Adrenal gland (tissue), 12 donors: ENCODE data around the gene ANKRD66. TPM values are rescaled to one million over a fixed set of nuclear protein-coding genes. Genes with fewer than 3 reads are reported as not detected.
"Not testable (repeated sequence)": the region's sequence is repeated elsewhere in the genome, so short reads cannot be mapped to it uniquely, and the experiment has no call there.

Source experiments
- DNase-seq, 7 donors: peaks; one replicate each; pipeline ENCODE4 v3.0.0-alpha.2; 2019 to 2020
- H3K27ac ChIP-seq, 5 donors: fragments of 200-600 bp; sonication (generic) in 4 of 5; 1 replicate in 3 of 5; 2 replicates in 2 of 5; pipeline versions ENCODE4 v1.5.1 to v1.8.0; 2016 to 2020; ENCODE audit warnings: mild to moderate bottlenecking in 1 of 5
- H3K27me3 ChIP-seq: fragments of 200-600 bp; 2 replicates; pipeline ENCODE4 v1.8.0; 2021
- H3K36me3 ChIP-seq, 2 donors: fragments of 200-600 bp; replicated peaks in 1 of 2; 1 replicate in 1 of 2; 2 replicates in 1 of 2; pipeline versions ENCODE4 v1.5.1 to v1.8.0; 2018 to 2022
- H3K4me1 ChIP-seq, 2 donors: fragments of 200-600 bp; replicated peaks in 1 of 2; 1 replicate in 1 of 2; 2 replicates in 1 of 2; pipeline versions ENCODE4 v1.5.1 to v1.8.0; 2018 to 2021
- H3K4me3 ChIP-seq, 4 donors: fragments of 200-600 bp; sonication (generic) in 3 of 4; one replicate each; pipeline ENCODE4 v1.5.1; 2016 to 2018
- H3K9me3 ChIP-seq, 3 donors: fragments of 200-600 bp; sonication (generic) in 1 of 3; replicated peaks in 1 of 3; 1 replicate in 2 of 3; 2 replicates in 1 of 3; pipeline versions ENCODE4 v1.5.1 to v1.8.0; 2016 to 2021
- CTCF ChIP-seq, 6 experiments: fragments of 450-650 bp in 4 of 6; fragments of 200-600 bp in 2 of 6; sonication (generic) in 1 of 6; IDR thresholded peaks; 1 replicate in 5 of 6; 2 replicates in 1 of 6; pipeline versions ENCODE4 v1.5.1 to v1.8.0; 2016 to 2021; ENCODE audit warnings: antibody characterized with exemption in 6 of 6, mild to moderate bottlenecking in 2 of 6, moderate library complexity in 1 of 6
- POLR2A ChIP-seq, 2 donors: fragments of 450-650 bp; IDR thresholded peaks; one replicate each; pipeline ENCODE4 v1.6.1; 2017; ENCODE audit warnings: antibody characterized with exemption in 2 of 2, mild to moderate bottlenecking in 2 of 2, moderate library complexity in 1 of 2
- WGBS, 4 donors: extraction: QIAGEN DNeasy Blood & Tissue Kit in 2 of 4; methylation state at CpG; one replicate each; pipeline versions ENCODE4 v1.1.5 to v1.1.7; 2013 to 2017; 5-methylcytosine and 5-hydroxymethylcytosine counted together
- intact Hi-C, 2 donors: fragments of 100-400 bp; cut with DNase I; formaldehyde crosslinking; loops; one replicate each; pipeline versions ENCODE4 v1.14.1 to v1.15.0; 2022 to 2023
- polyA plus RNA-seq, 3 donors: library from polyadenylated mRNA; stranded (reverse); fragments of 200-250 nt in 2 of 3; fragments of 350-450 nt in 1 of 3; fragmentation: Illumina TruSeq in 1 of 3; extraction: RNeasy Lipid Tissue Mini Kit (QIAGEN cat#74804) in 1 of 3; gene quantifications; one replicate each; pipeline ENCODE4 v1.2.3, GENCODE V29; 2013 to 2014
- total RNA-seq, 9 donors: library from RNA; depleted of rRNA in 4 of 9; stranded (reverse); fragments of >200 nt in 4 of 9; fragments of 120-200 nt in 1 of 9; fragmentation: NEBNext Ultra II Directional in 1 of 9; extraction: Animal tissue kit (Norgen Biotek cat#: 25700) in 1 of 9; gene quantifications; one replicate each; pipeline versions ENCODE4 v1.1.0 to v1.2.4, GENCODE V29; 2013 to 2023
- donor health status: healthy with polysubstance abuse.
- donor health status: Bipolar disorder and iron deficiency.
- donor health status: DM: yes; HTN: yes; CAD: no.
- donor health status: DM: no; HTN: no; CAD: no.
- donor health status: DM: no; HTN: no; CAD: no.
- donor health status: DM: yes; HTN: yes; CAD: no.

The ANKRD66 gene
- total and polyA plus RNA-seq, 12 donors = not detected

DNA sequence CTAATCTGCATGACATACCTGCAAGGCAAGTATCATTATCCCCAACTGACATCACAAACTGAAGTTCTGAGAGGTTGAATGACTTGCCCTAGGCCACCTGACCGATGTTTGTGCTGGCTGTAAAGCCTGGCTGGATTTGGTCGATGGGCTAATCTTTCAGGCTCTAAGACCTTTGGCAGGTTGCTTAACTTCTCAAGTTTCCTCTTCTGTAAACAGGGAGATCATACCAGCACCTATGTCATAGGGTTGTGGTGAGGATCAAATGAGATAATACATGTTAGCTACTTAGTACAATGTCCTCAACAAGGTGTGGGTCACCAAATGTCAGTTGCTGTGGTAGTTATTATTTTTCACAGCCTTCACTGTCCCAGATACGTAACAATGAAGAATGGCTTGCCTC, 14.2 kb downstream of the ANKRD66 start:
- WGBS, 4 donors = 67 to 77% (median 71%) methylated on average over 3 of the region's 3 CpGs
- no peaks in the 10 kb centered on the region for H3K36me3 ChIP-seq

DNA sequence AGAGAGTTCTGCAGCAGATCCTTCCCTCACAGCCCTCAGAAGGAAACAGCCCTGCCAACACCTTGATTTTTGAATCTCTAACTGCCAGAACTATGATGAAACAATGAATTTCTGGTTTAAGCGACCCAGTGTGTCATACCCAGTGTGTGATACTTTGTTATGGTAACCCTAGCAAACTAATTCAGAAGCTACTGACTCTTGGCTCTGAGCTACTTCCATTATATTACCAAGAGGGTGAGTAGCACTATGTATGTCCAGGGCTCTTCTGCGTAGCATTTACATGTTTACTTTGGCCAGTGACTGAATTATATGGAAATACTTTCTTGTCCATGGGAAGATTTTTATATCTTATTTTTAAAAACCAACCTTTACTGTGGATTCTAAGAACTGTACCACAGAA, 16.7 kb downstream of the ANKRD66 start:
- 65 to 84% (median 75%) methylated on average over 2 of the region's 2 CpGs for WGBS, 4 donors
- TF ChIP-seq CTCF (IDR thresholded peaks at IDR 0.05) (no peak), POLR2A (IDR thresholded peaks at IDR 0.05) (no peak)
- Histone ChIP-seq H3K27ac (no peak overlapping the region), H3K4me3 (no peak overlapping the region), H3K4me1 (no peaks in the 10 kb centered on the region), H3K9me3 (peaks cover 0 to 7% (median 0%) of the 10 kb centered on the region in 3 donors), H3K36me3 (no peaks in the 10 kb centered on the region), H3K27me3 (no peaks in the 10 kb centered on the region)
- intact Hi-C loops = no loop called here
- DNase-seq = no peak

More for the DNA sequence above, 14.2 kb downstream of the ANKRD66 start:
- Histone ChIP-seq H3K4me1 (peaks cover 0 to 5% of the 10 kb centered on the region in 2 donors), H3K27me3 (no peaks in the 10 kb centered on the region), H3K4me3 (no peak overlapping the region), H3K9me3 (no peaks in the 10 kb centered on the region), H3K27ac (no peak overlapping the region)
- DNase-seq = no peak
- TF ChIP-seq CTCF (IDR thresholded peaks at IDR 0.05) (no peak), POLR2A (IDR thresholded peaks at IDR 0.05) (no peak)
- intact Hi-C loops = no loop called here

GRCh38 chr6:46764280-46764679, 17.5 kb downstream of the ANKRD66 start:
- DNase-seq, H3K4me1 ChIP-seq, H3K4me3 ChIP-seq, H3K27me3 ChIP-seq, H3K27ac ChIP-seq, intact Hi-C loops, H3K36me3 ChIP-seq, H3K9me3 ChIP-seq: not testable (repeated sequence)
- 74 to 92% (median 86%) methylated on average over 10 of the region's 10 CpGs for WGBS, 4 donors

GRCh38 chr6:46764961-46765360, 18.2 kb downstream of the ANKRD66 start:
- TF ChIP-seq POLR2A (IDR thresholded peaks at IDR 0.05) (no peak), CTCF (IDR thresholded peaks at IDR 0.05) (no peak)
- WGBS, 4 donors = 91 to 96% (median 94%) methylated on average over 5 of the region's 5 CpGs
- Histone ChIP-seq H3K4me1 (no peaks in the 10 kb centered on the region), H3K9me3 (peaks cover 0 to 7% (median 0%) of the 10 kb centered on the region in 3 donors), H3K27me3 (no peaks in the 10 kb centered on the region), H3K4me3 (no peak overlapping the region), H3K27ac (no peak overlapping the region), H3K36me3 (no peaks in the 10 kb centered on the region)
- DNase-seq = no peak
- intact Hi-C loops = no loop called here

DNA sequence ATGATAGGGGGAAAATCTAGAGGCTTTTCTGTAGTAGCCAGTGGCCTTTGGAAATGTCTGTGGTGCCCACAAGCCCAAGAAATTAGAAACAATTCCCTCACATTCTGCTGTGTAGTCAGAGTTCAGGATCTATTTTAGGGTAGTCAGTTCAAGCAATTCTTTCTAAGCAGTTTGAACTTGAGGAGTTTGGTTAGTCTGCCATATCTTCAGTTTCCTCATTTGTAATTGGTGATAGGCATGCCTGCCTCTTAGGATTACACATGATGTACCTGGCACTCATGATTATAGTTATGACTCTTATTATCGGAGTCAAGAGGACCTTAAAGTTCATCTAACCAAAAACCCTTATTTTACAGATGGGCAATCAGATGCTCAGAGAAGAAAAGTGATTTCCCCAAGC, 25.3 kb downstream of the ANKRD66 start:
- Histone ChIP-seq H3K36me3 (no peaks in the 10 kb centered on the region), H3K4me1 (no peaks in the 10 kb centered on the region), H3K4me3 (no peak overlapping the region), H3K9me3 (peaks cover 0 to 7% (median 0%) of the 10 kb centered on the region in 3 donors), H3K27ac (peak overlapping the region in 2 of 5 donors; percentile 74 to 75), H3K27me3 (no peaks in the 10 kb centered on the region)
- no peak for DNase-seq
- 83 to 93% (median 87%) methylated on average over 1 of the region's 1 CpG for WGBS, 4 donors
- TF ChIP-seq CTCF (IDR thresholded peaks at IDR 0.05) (no peak), POLR2A (IDR thresholded peaks at IDR 0.05) (no peak)
- intact Hi-C loops = no loop called here
